GM18868 (cell line): ENCODE measurements around the gene WNK3.

ENCODE experiments used
- ATAC-seq: cut with Tn5 transposase; IDR thresholded peaks from one replicate; pipeline ENCODE4 v1.9.1; 2021; ENCODE audit warnings: mild to moderate bottlenecking, moderate library complexity; ENCODE audit not compliant: unreplicated experiment

Gene WNK3

DNA sequence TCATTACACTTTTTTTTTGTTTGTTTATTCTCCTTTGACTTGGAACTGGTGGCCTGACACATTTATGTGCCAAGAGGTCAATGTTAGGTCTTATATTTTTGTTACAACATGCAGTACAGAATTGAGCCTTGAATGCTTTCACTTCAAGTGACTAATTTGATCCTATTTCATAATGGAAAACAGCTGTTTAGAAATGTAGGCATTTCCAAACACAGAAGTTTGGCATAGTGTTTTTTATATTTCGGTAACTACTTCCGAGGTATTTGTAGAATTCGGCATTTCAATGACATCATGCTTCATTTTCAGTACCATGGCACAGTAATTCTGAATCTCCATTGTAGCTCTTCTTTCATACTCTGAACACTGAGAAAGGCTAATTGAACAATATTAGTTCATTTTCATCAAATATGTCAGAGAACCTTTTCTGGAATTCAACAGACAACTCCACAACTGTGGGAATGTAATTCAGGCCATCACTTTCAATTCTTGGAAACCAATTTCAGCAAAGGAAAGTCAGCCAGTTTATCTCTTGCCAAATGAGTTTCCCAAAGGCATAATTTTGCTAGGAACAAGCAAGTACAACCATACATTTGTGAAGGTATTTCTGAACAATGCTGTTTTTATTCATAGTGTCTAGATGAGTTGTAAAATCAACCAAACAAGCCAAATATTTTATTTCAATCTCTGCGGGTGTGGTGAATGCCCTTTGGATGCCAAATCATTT is 186.2 kb downstream of the WNK3 start:
- no peak for ATAC-seq

GRCh38 chrX:54171091-54171490 is 186.8 kb downstream of the WNK3 start:
- ATAC-seq = no peak

DNA sequence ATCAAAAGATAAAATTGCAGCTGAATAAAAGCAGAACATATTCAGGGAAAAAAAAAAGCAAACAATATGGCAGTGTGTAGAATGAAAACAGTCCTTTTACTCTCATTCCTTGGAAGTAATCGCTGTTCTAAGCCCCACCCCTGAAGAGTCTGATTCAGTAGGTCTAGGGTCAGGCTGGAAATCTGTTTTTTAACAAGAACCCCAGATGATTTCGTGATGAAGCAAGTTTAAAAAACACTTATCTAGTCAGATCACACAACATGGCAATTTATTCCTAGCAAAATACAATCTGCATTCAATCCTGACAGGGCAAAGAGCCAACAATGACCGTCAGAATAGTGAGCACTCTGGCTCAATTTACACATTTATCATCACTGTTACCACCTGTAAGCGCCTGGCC is 190.9 kb downstream of the WNK3 start:
- ATAC-seq = no peak

GRCh38 chrX:54157561-54157960 is 200.3 kb downstream of the WNK3 start:
- ATAC-seq = no peak
